Stimulated activated naive CD8-positive, alpha-beta T cell treated with anti-CD3 and anti-CD28 coated beads, Interleukin-15, Interleukin-2, amounts not matched to agents 100 U/mL and 50 U/mL, for 24 hours (primary cell): ENCODE results near the gene CMIP.

ENCODE experiments used
- ATAC-seq: fragments of 150-1000 bp; cut with Tn5 transposase; one replicate; pipeline ENCODE4 v1.10.0; 2021
- DNase-seq: peaks from one replicate; pipeline ENCODE4 v3.0.0; 2021

The CMIP gene

GRCh38 chr16:81586977-81587625 lies 142.5 kb downstream of the CMIP start:
- ATAC-seq = no peak
- no peak for DNase-seq

GRCh38 chr16:81587626-81588160 lies 143.1 kb downstream of the CMIP start:
- ATAC-seq (no peak), DNase-seq (no peak)

- ATAC-seq (no peak), DNase-seq (no peak)
Measured at GRCh38 chr16:81588326-81589081, 143.9 kb downstream of the CMIP start.

GRCh38 chr16:81589975-81590650 lies 145.5 kb downstream of the CMIP start:
- DNase-seq (no peak), ATAC-seq (no peak)

GRCh38 chr16:81590714-81591544 lies 146.3 kb downstream of the CMIP start:
- no peak for DNase-seq
- ATAC-seq = no peak

- DNase-seq (no peak), ATAC-seq (no peak)
Measured at GRCh38 chr16:81591545-81591870, 146.9 kb downstream of the CMIP start.

GRCh38 chr16:81592353-81592866 lies 147.8 kb downstream of the CMIP start:
- DNase-seq (no peak), ATAC-seq (no peak)

- DNase-seq (no peak), ATAC-seq (no peak)
Measured at GRCh38 chr16:81593481-81593880, 148.9 kb downstream of the CMIP start.

- ATAC-seq (peak; percentile 48), DNase-seq (no peak)
Measured at GRCh38 chr16:81595629-81596292, 151.2 kb downstream of the CMIP start.

- ATAC-seq = no peak
Measured at GRCh38 chr16:81597079-81597658, 152.6 kb downstream of the CMIP start.

GRCh38 chr16:81598083-81598482 lies 153.5 kb downstream of the CMIP start:
- ATAC-seq (no peak), DNase-seq (no peak)

More at GRCh38 chr16:81597079-81597658, 152.6 kb downstream of the CMIP start:
- no peak for DNase-seq

GRCh38 chr16:81599034-81599744 lies 154.6 kb downstream of the CMIP start:
- DNase-seq = no peak

GRCh38 chr16:81600275-81600674 lies 155.7 kb downstream of the CMIP start:
- DNase-seq (no peak), ATAC-seq (no peak)

More at GRCh38 chr16:81599034-81599744, 154.6 kb downstream of the CMIP start:
- no peak for ATAC-seq

GRCh38 chr16:81601008-81601428 lies 156.4 kb downstream of the CMIP start:
- DNase-seq = no peak
- ATAC-seq = no peak

GRCh38 chr16:81601601-81602255 lies 157.1 kb downstream of the CMIP start:
- DNase-seq = no peak

GRCh38 chr16:81602256-81602776 lies 157.7 kb downstream of the CMIP start:
- DNase-seq (no peak), ATAC-seq (no peak)

More at GRCh38 chr16:81601601-81602255, 157.1 kb downstream of the CMIP start:
- no peak for ATAC-seq

- no peak for ATAC-seq
- no peak for DNase-seq
Measured at GRCh38 chr16:81602792-81603191, 158.2 kb downstream of the CMIP start.

GRCh38 chr16:81604960-81605383 lies 160.4 kb downstream of the CMIP start:
- no peak for DNase-seq
- ATAC-seq = no peak

- no peak for ATAC-seq
- no peak for DNase-seq
Measured at GRCh38 chr16:81606039-81606438, 161.4 kb downstream of the CMIP start.
